A549 (cell line): Measurements from ENCODE around the gene INTS6L.

Experiments
- BHLHE40 ChIP-seq: IDR thresholded peaks from 2 replicates; pipeline ENCODE4 v1.6.1; 2012; ENCODE audit warnings: low read depth, low read length, inconsistent platforms
- CTCF ChIP-seq: fragments of >200 bp; sonication (Bioruptor Twin); formaldehyde crosslinking; IDR thresholded peaks from 3 replicates; pipeline ENCODE4 v1.5.1; 2016
- ELK1 ChIP-seq: fragments of 150-350 bp; IDR thresholded peaks from 2 replicates; pipeline ENCODE4 v1.6.1; 2014; ENCODE audit warnings: low read depth, mild to moderate bottlenecking, low read length
- JUNB ChIP-seq: fragments of >200 bp; sonication (Bioruptor Twin); formaldehyde crosslinking; IDR thresholded peaks from 2 replicates; pipeline ENCODE4 v1.6.1; 2016
- KDM1A ChIP-seq: fragments of 200-600 bp; sonication (generic); IDR thresholded peaks from 2 replicates; pipeline ENCODE4 v1.6.1; 2016; ENCODE audit warnings: low read depth, mild to moderate bottlenecking
- NR3C1 ChIP-seq: fragments of >200 bp; sonication (Bioruptor Twin); formaldehyde crosslinking; IDR thresholded peaks from 3 replicates; pipeline ENCODE4 v1.6.1; 2017
- REST ChIP-seq: fragments of 200-600 bp; sonication (generic); IDR thresholded peaks from 2 replicates; pipeline ENCODE4 v1.6.1; 2016; ENCODE audit warnings: antibody characterized with exemption, mild to moderate bottlenecking, moderate library complexity
- RNF2 ChIP-seq: fragments of 200-600 bp; sonication (generic); IDR thresholded peaks from 2 replicates; pipeline ENCODE4 v1.6.1; 2016; ENCODE audit warnings: low read depth, mild to moderate bottlenecking, antibody characterized with exemption, moderate library complexity, borderline replicate concordance
- SREBF2 ChIP-seq: fragments of 450-650 bp; IDR thresholded peaks from 2 replicates; pipeline ENCODE4 v1.6.1; 2014; ENCODE audit warnings: mild to moderate bottlenecking, moderate library complexity

- TF ChIP-seq CTCF: peak; percentile 30; the same call in 2 of the 3 replicates
- no peak for TF ChIP-seq ELK1
- TF ChIP-seq BHLHE40: no peak
- TF ChIP-seq JUNB: no peak
- TF ChIP-seq NR3C1: no peak
- TF ChIP-seq KDM1A: no peak
- TF ChIP-seq RNF2: no peak
- TF ChIP-seq REST: no peak
- TF ChIP-seq SREBF2: no peak
These were observed 52.0 kb downstream of the INTS6L start for GRCh38 chrX:135572436-135572835.
